Activated CD4-positive, CD25-positive, alpha-beta regulatory T cell (primary cell): ENCODE measurements around the gene MITF.
"Not testable (repeated sequence)": the region's sequence is repeated elsewhere in the genome, so short reads cannot be mapped to it uniquely, and the experiment has no call there.

Source experiments
- DNase-seq, 4 experiments: peaks; one replicate each; lab custom pipeline; 2025; lab: John Stamatoyannopoulos, UW

MITF gene

DNA sequence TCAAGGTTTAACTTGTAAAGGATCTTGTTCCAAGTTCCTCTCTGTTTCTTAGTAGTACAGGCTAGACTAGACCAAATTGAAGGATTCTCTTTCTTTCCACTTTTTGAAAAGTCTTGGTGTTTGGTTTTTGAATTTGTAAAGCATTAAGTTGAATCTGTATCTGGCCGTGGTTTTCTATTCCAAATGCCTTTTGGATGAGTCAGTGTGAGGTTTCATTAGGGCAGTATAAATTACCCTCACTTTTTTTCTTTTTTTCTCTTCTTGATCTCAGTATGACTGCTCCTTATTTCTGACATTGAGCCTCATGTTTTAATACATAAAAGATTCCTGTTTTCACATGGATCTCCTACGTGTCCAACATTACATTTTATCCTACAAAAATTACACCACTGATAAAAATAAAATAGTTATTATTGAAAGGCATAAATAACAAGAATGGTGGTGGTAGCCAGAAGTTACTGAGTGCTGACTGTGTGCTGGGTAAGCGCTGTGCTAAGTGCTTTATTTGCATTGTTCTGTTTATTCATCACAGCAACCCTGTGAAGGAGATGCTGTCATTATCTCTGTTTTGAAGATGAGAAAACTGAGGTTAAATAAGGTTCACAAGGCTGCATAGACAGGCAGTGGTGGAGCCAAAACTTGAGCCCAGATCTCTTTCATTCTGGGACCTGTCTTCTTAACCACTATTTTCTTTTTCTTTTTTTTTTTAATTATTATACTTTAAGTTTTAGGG, 48.3 kb downstream of the MITF start:
- no peak for DNase-seq

DNA sequence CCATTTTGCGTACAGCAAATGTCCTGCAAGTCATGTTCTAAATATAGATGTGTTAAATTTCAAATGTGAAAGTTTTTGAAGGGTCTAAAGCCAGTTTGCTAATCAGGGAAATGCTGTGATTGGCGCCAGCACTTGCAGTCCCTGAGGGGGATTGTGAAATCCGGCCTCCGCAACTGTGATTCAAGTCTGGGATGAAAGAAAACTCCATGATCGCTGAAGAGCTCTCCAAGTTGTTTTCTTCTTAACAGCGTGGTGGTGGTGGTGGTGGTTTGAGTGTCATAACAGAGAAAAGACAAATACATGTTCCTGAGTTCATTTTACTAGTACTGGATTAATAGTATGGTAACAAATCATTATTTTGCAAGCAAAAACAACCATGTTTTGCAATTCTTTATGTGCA, 51.8 kb downstream of the MITF start:
- no peak for DNase-seq

- DNase-seq = no peak
These were observed 52.7 kb downstream of the MITF start for GRCh38 chr3:69791919-69792399.

DNA sequence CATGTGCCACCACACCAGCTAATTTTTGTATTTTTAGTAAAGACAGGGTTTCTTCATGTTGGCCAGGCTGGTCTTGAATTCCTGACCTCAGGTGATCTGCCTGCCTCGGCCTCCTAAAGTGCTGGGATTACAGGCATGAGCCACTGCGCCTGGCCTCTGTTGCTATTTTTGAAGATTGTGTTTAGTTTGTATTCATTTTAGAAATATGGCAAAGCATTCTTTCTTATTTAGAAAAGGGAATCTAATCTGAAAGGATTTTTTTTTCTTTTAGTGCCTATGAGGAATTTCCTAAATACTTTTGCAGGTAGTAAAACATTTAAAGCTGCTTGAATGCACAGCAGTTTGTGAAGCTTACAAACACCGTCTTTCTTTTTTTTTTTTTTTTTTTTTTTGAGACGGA, 56.9 kb downstream of the MITF start:
- not testable (repeated sequence) for DNase-seq

DNA sequence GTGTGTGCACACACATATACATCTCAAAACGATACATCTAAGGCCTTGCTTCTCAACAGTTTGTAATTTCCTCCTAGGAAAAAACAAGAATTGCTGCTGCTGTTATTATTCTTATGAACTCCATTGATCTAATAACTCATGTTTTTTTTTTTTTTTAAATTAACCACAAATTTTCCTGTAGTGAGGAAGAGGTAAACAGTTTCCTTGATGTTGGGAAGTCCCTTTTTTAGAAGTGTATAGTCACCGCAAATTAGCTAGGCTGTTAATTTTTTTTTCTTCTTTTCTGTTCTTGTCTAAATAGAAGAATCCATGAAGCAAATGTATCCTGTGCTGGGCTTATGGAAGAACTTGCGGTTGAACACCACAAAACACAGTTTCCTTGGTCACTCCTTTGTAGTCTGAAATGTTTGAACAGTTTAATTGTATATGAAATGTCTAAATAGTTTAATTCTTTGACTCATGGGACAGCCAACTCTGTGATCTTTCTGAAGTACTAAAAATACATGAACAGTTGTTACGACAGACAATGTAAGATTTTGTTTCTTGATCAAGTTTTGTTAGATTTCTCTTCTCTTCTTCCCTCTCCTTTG, 64.5 kb downstream of the MITF start:
- no peak for DNase-seq

GRCh38 chr3:69805491-69805890, 66.2 kb downstream of the MITF start:
- no peak for DNase-seq

DNA sequence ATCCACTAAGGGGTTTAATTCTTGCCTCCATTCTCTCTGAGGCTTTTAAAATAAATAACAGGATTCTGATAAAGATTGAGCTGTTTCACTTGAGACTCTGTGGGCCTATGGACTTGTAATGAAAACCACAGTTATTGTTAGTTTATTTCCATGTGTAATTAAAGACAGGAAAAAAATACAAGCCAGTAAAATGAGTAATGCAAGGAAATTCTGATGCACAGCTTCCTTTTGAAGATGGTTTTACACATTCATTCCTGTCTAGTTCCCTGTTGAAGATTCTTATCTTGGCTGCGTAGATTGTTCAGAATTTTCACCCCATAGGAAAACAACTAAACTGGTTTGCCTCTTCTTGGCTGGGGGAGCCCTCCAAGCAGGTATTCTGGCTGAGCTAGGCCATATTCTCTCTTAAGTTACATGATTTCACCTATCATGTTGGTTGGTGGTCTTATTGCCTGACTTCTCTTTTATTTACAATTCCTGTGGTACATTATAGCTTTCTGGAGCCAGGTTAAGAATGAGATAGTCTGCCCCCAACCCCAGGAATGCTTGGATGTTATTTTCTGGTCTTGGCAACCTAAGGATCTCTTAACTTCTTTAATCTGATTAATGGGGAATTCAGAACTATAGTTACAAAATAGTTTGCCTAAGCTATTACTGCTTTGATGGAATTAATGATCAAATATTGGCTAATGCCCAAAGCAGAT, 67.6 kb downstream of the MITF start:
- no peak for DNase-seq

DNA sequence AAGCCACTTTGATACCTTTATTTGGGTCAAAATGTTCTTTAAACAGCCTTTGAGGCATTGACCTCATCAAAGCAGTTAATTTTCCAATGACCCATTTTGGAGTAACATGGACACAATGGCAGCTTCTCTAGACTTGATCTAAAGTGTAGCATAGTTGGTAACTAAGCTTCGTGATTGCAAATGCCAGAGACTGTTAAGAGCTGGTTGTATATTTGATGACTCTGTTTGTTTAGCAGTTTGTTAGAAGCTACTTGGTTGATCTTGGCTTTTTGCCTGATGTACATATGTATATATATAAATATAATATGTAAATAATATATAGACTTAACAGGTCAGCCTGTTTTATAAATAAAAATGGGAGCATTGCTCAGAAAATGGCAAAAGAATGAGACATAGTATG, 68.4 kb downstream of the MITF start:
- no peak for DNase-seq

- DNase-seq = no peak
These were observed 70.0 kb downstream of the MITF start for GRCh38 chr3:69809076-69809835.

DNA sequence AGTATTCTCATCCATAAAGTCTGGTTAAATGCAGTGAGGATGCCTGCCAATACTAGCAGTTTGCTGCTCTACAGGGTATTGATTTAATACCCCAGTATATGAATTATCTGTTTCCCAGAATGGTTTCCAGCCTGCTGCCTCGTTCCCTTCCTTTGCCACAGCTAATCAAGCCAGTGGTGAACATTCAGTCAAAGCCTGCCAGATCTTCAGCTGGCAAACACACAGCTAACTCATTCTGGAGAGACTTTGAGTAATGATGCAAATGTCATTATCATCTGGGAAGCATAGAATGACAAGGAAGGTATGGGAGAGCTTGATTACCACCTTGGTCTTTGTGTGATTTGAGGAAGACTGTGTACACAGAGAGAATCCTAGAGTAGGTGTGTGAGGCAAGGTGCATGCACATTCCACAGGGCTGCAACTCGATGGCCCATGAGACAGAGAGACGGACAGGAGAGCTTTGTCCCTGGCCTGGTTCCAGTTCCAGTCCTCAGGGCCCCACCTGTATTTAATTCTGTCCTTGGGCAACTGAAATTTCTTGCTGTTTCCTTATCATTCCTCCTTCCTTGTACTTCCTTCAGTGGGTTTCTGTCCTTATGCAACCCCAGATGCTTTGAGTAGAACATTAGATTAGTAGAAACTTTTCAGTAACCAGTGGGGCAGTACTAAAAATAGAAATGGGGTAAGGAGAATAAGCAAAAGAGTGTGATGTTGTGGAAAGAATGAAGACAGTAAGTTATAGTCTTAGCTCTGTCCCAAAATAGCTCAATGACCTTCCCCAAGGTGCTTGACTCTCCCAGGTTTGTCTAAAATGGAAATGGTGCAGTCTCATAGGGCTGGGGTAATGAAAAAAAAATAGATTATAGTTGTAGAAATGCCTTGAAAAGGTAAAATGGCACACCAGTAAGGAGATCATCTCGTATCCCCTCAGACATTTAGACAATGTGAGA, 72.5 kb downstream of the MITF start:
- DNase-seq = no peak

GRCh38 chr3:69815970-69816369, 76.7 kb downstream of the MITF start:
- DNase-seq = no peak

- DNase-seq = no peak
These were observed 78.7 kb downstream of the MITF start for GRCh38 chr3:69817988-69818387.

GRCh38 chr3:69819282-69819681, 80.0 kb downstream of the MITF start:
- DNase-seq = no peak

DNA sequence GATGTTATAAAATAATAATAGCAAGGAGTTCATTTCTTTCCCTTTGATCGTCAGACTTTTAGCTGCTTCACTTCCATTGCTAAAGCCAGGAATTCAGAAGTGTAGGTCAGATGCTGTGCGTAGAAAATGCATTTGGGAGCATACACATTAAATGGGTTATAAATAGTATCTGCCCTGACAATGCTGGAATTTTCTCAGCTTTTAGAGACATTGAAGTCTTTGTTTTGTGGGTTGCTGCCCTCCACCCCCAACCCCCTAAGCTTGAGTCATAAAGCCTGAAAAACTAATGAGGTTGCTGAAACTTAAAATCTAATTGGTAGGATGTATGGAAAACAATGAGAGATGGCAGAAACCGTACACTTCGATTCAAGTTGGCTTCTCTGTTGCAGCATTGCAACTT, 81.9 kb downstream of the MITF start:
- DNase-seq = no peak

GRCh38 chr3:69823743-69824142, 84.5 kb downstream of the MITF start:
- no peak for DNase-seq

- no peak for DNase-seq
These were observed 86.2 kb downstream of the MITF start for GRCh38 chr3:69825446-69825845.

GRCh38 chr3:69827127-69827526, 87.9 kb downstream of the MITF start:
- DNase-seq = no peak

DNA sequence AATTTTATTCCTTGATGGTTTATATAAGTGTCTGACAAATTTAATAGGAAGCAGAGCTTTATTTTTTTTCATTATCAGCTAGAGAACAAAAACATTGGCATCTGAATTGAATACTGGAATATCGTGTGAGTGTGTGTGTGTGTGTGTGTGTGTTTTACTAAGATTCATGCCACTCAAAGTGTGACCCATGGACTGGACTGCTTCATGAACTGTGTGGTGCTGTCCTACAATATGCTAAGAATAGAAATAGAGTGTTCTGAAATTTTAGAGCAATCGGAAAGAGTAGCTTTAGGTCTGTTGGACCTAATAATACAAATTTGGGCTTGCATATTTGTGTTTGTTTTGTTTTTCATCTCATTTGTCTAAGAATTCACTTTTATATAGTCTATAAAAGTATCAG, 89.6 kb downstream of the MITF start:
- no peak for DNase-seq

DNA sequence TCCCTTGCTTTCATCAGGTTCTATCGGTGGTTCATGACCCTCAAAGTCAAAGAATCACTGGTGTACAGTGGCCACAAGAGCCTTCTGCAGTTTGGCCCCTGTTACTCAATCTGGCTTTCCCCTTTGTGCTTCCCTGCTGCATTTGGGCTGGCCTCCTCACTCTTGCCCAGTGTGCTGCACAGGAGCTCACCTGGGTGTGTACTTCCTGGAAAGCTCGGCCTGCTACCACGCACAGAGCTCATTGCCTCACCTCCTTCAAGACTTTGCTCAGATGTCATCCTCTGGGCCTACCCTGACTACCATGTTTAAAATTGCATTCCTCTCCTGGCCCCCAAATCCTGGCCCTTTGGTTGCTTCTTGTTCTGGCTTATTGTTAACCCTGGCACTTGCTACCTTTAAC, 90.9 kb downstream of the MITF start:
- no peak for DNase-seq

DNA sequence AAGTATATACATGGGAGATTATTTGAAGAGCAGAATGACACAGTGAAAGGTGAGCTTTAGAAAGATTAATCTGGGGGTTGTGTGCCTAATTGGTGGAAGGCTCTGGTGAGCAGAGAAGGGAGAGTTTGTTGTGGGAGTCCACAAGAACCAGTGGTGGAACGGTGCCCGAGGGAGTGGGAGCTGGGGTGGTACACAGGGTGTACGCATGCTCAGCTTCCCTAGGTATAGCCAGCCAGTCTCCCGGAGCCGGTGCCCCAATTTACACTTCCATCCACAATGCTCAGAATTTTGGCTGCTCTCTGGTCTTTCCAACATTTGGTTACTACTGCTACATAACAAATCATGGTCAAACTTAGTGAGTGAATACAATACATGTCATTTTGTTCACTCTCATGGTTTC, 92.5 kb downstream of the MITF start:
- no peak for DNase-seq

GRCh38 chr3:69833591-69833990, 94.3 kb downstream of the MITF start:
- no peak for DNase-seq
